Neural cell (in vitro differentiated cells): ENCODE data around the gene KANK4. TPM values are rescaled to one million over a fixed set of nuclear protein-coding genes. Genes with fewer than 3 reads are reported as not detected.

ENCODE experiments used
- H2AFZ ChIP-seq: fragments of 200-600, 300-800 bp; sonication (generic), shearing (Covaris generic); 2 replicates; pipeline ENCODE4 v1.6.0; 2014; ENCODE audit warnings: low read depth, mild to moderate bottlenecking, antibody characterized with exemption, low read length, moderate library complexity
- H3F3A ChIP-seq: fragments of 200-600 bp; shearing (Covaris generic); 2 replicates; pipeline ENCODE4 v1.6.1; 2016; ENCODE audit warnings: mild to moderate bottlenecking, moderate library complexity, mixed read lengths, antibody characterized with exemption, low read length; ENCODE audit not compliant: insufficient read depth, poor library complexity, severe bottlenecking
- H3K27ac ChIP-seq: fragments of 200-600, 300-800 bp; sonication (generic), shearing (Covaris generic); 2 replicates; pipeline ENCODE4 v1.5.1; 2014; ENCODE audit warnings: mild to moderate bottlenecking, low read length, moderate library complexity
- H3K27me3 ChIP-seq: fragments of 300-800, 200-600 bp; sonication (generic), shearing (Covaris generic); 2 replicates; pipeline ENCODE4 v1.6.0; 2014; ENCODE audit warnings: mild to moderate bottlenecking, low read depth, low read length, moderate library complexity; ENCODE audit not compliant: insufficient read depth
- H3K36me3 ChIP-seq: fragments of 300-800, 200-600 bp; sonication (generic), shearing (Covaris generic); 2 replicates; pipeline ENCODE4 v1.5.1; 2014; ENCODE audit warnings: mild to moderate bottlenecking, antibody characterized with exemption, low read length, moderate library complexity; ENCODE audit not compliant: insufficient read depth
- H3K4me2 ChIP-seq: fragments of 300-800, 200-600 bp; sonication (generic), shearing (Covaris generic); 2 replicates; pipeline ENCODE4 v1.6.0; 2014; ENCODE audit warnings: mild to moderate bottlenecking, low read length
- H3K4me3 ChIP-seq: fragments of 300-800, 200-600 bp; sonication (generic), shearing (Covaris generic); 2 replicates; pipeline ENCODE4 v1.5.1; 2014; ENCODE audit warnings: mild to moderate bottlenecking, low read length, moderate library complexity
- H3K79me2 ChIP-seq: fragments of 200-600 bp; shearing (Covaris generic); replicated peaks from 2 replicates; pipeline ENCODE4 v1.6.0; 2014; ENCODE audit warnings: mild to moderate bottlenecking, low read length, moderate library complexity; ENCODE audit not compliant: insufficient read depth
- H3K9ac ChIP-seq: fragments of 300-800, 200-600 bp; sonication (generic), shearing (Covaris generic); 2 replicates; pipeline ENCODE4 v1.6.1; 2016; ENCODE audit warnings: mild to moderate bottlenecking, low read length, mixed read lengths
- H3K9me2 ChIP-seq: fragments of 200-600 bp; shearing (Covaris generic); 2 replicates; pipeline ENCODE4 v1.6.1; 2016; ENCODE audit warnings: mild to moderate bottlenecking, low read length, mixed read lengths; ENCODE audit not compliant: insufficient read depth
- H3K9me3 ChIP-seq: fragments of 200-600, 300-800 bp; sonication (generic), shearing (Covaris generic); 2 replicates; pipeline ENCODE4 v1.6.1; 2016; ENCODE audit warnings: mild to moderate bottlenecking, mixed run types, low read length, moderate library complexity, mixed read lengths
- H4K20me1 ChIP-seq: fragments of 200-600 bp; shearing (Covaris generic); 2 replicates; pipeline ENCODE4 v1.6.1; 2016; ENCODE audit warnings: mild to moderate bottlenecking, mixed run types; ENCODE audit not compliant: insufficient read depth
- EP300 ChIP-seq: fragments of 450-650 bp; conservative IDR thresholded peaks from 2 replicates; pipeline ENCODE4 v1.6.1; 2014; ENCODE audit warnings: antibody characterized with exemption, mild to moderate bottlenecking, moderate library complexity; ENCODE audit not compliant: poor library complexity, severe bottlenecking
- EZH2 ChIP-seq: fragments of 200-600, 300-800 bp; shearing (Covaris generic), sonication (generic); IDR thresholded peaks from 2 replicates; pipeline ENCODE4 v1.6.1; 2014; ENCODE audit warnings: antibody characterized with exemption, low read length, borderline replicate concordance, mild to moderate bottlenecking; ENCODE audit not compliant: insufficient read depth, poor library complexity, severe bottlenecking
- MXI1 ChIP-seq: fragments of 450-650 bp; conservative IDR thresholded peaks from 2 replicates; pipeline ENCODE4 v1.6.1; 2014; ENCODE audit warnings: antibody characterized with exemption, mild to moderate bottlenecking; ENCODE audit not compliant: poor library complexity, severe bottlenecking
- POLR2AphosphoS5 ChIP-seq: IDR thresholded peaks from 2 replicates; pipeline ENCODE4 v1.6.1; 2012
- RAD21 ChIP-seq: fragments of 450-650 bp; conservative IDR thresholded peaks from 2 replicates; pipeline ENCODE4 v1.6.1; 2014; ENCODE audit warnings: antibody characterized with exemption, mild to moderate bottlenecking, moderate library complexity
- REST ChIP-seq: IDR thresholded peaks from 2 replicates; pipeline ENCODE4 v1.6.1; 2012; ENCODE audit warnings: borderline replicate concordance
- SMC3 ChIP-seq: fragments of 450-650 bp; conservative IDR thresholded peaks from 2 replicates; pipeline ENCODE4 v1.6.1; 2014; ENCODE audit warnings: antibody characterized with exemption, mild to moderate bottlenecking, moderate library complexity; ENCODE audit not compliant: poor library complexity
- TAF1 ChIP-seq: IDR thresholded peaks from 2 replicates; pipeline ENCODE4 v1.6.1; 2012; ENCODE audit warnings: low read depth
- polyA plus RNA-seq: library from polyadenylated mRNA; depleted of rRNA; stranded (reverse); fragments of >200 nt; gene quantifications from 2 replicates; pipeline ENCODE4 v1.2.3, GENCODE V29; 2014
- TF ChIP-seq, protein P1 (sequence below): fragments of 450-650 bp; IDR thresholded peaks from 2 replicates; pipeline ENCODE4 v1.5.1; 2014; ENCODE audit warnings: antibody characterized with exemption, mild to moderate bottlenecking, moderate library complexity; ENCODE audit not compliant: poor library complexity, severe bottlenecking

The KANK4 gene
- polyA plus RNA-seq, 1 donor from 2014 or later, result 0.25 TPM

DNA sequence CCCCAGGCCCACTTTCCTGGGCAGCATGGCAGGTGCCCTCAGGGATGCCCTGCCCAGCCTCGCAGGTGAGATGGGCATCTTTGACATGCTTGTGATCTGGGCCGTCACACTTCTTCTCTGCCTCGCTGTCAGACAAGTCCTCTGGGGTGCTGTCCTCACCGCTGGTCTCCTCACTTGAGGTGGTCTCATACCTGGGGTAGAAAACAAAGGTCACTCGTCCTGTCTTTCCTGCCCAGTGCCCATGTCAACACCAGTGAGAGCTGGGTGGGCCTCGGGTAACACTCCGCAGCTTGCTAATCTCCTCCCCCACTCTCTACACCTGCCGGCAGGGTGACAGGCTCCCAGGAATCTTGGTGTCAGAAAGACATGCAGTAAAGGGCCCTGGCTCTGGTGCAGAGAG is 50.9 kb downstream of the KANK4 start:
- Histone ChIP-seq H3K36me3 (no peaks in the 10 kb centered on the region), H4K20me1 (no peaks in the 10 kb centered on the region), H3K9ac (no peak overlapping the region), H3K27me3 (no peaks in the 10 kb centered on the region), H3K79me2 (no peaks in the 10 kb centered on the region), H3K9me3 (no peaks in the 10 kb centered on the region), H3K4me2 (no peak overlapping the region), H2AFZ (no peak overlapping the region), H3K27ac (no peak overlapping the region), H3K4me3 (no peak overlapping the region), H3F3A (no peaks in the 10 kb centered on the region), H3K9me2 (no peaks in the 10 kb centered on the region)
- TF ChIP-seq TAF1, result no peak
- TF ChIP-seq MXI1, result no peak
- TF ChIP-seq POLR2AphosphoS5, result no peak
- TF ChIP-seq SMC3, result no peak
- TF ChIP-seq, protein P1, sequence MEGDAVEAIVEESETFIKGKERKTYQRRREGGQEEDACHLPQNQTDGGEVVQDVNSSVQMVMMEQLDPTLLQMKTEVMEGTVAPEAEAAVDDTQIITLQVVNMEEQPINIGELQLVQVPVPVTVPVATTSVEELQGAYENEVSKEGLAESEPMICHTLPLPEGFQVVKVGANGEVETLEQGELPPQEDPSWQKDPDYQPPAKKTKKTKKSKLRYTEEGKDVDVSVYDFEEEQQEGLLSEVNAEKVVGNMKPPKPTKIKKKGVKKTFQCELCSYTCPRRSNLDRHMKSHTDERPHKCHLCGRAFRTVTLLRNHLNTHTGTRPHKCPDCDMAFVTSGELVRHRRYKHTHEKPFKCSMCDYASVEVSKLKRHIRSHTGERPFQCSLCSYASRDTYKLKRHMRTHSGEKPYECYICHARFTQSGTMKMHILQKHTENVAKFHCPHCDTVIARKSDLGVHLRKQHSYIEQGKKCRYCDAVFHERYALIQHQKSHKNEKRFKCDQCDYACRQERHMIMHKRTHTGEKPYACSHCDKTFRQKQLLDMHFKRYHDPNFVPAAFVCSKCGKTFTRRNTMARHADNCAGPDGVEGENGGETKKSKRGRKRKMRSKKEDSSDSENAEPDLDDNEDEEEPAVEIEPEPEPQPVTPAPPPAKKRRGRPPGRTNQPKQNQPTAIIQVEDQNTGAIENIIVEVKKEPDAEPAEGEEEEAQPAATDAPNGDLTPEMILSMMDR, result no peak
- TF ChIP-seq EP300, result no peak
- no peak for TF ChIP-seq RAD21
- TF ChIP-seq EZH2, result no peak
- no peak for TF ChIP-seq REST

GRCh38 chr1:62265956-62266935 is 53.0 kb downstream of the KANK4 start:
- no peaks in the 10 kb centered on the region for H3K79me2 ChIP-seq
- TF ChIP-seq TAF1, result no peak
- no peak for TF ChIP-seq EZH2
- no peak for TF ChIP-seq EP300
- no peak for TF ChIP-seq RAD21
- no peak for TF ChIP-seq POLR2AphosphoS5
- no peak for TF ChIP-seq MXI1
- TF ChIP-seq REST, result no peak
- TF ChIP-seq, protein P1, result no peak
- no peak for TF ChIP-seq SMC3
- no peaks in the 10 kb centered on the region for H4K20me1 ChIP-seq
- H3K9ac ChIP-seq, result no peak overlapping the region
- no peak overlapping the region for H3K4me2 ChIP-seq
- no peak overlapping the region for H3K4me3 ChIP-seq
- no peaks in the 10 kb centered on the region for H3K9me2 ChIP-seq
- no peak overlapping the region for H3K27ac ChIP-seq
- H2AFZ ChIP-seq, result no peak overlapping the region
- no peaks in the 10 kb centered on the region for H3K9me3 ChIP-seq
- no peaks in the 10 kb centered on the region for H3K36me3 ChIP-seq
- no peaks in the 10 kb centered on the region for H3F3A ChIP-seq
- H3K27me3 ChIP-seq, result no peaks in the 10 kb centered on the region
